Measurements from ENCODE around the gene ZRANB1. TPM values are rescaled to one million over a fixed set of nuclear protein-coding genes. Genes with fewer than 3 reads are reported as not detected.

Gene ZRANB1
- total RNA-seq, 1 donor from 2014 or later: 24.0 TPM

GRCh38 chr10:125009661-125010161, 67.8 kb downstream of the ZRANB1 start:
- H3K4me1 Mint-ChIP-seq: peaks cover 47% of the 10 kb centered on the region
- H3K27me3 Mint-ChIP-seq (ENCODE audit: low read depth): no peaks in the 10 kb centered on the region
- H3K36me3 Mint-ChIP-seq (ENCODE audit: low read depth): peaks cover 6% of the 10 kb centered on the region
- TF ChIP-seq CTCF (conservative IDR thresholded peaks at IDR 0.05): no peak
- H3K9me3 Mint-ChIP-seq: no peaks in the 10 kb centered on the region
- H3K4me3 Mint-ChIP-seq: peak overlapping the region; percentile 23
- DNase-seq (ENCODE audit: low read depth, low spot score): no peak
- H3K27ac Mint-ChIP-seq (ENCODE audit: unreplicated experiment): no peak overlapping the region

- no peaks in the 10 kb centered on the region for H3K27me3 Mint-ChIP-seq (ENCODE audit: low read depth)
- H3K4me1 Mint-ChIP-seq: peaks cover 46% of the 10 kb centered on the region
- H3K9me3 Mint-ChIP-seq: no peaks in the 10 kb centered on the region
- H3K27ac Mint-ChIP-seq (ENCODE audit: unreplicated experiment): peak overlapping the region; percentile 21
- no peak for DNase-seq (ENCODE audit: low read depth, low spot score)
- no peak overlapping the region for H3K4me3 Mint-ChIP-seq
- peaks cover 6% of the 10 kb centered on the region for H3K36me3 Mint-ChIP-seq (ENCODE audit: low read depth)
- TF ChIP-seq CTCF (conservative IDR thresholded peaks at IDR 0.05): no peak
Observed at GRCh38 chr10:125010362-125010761, 68.4 kb downstream of the ZRANB1 start.

GRCh38 chr10:125011171-125011925, 69.4 kb downstream of the ZRANB1 start:
- Mint-ChIP-seq H3K4me1 (peaks cover 40% of the 10 kb centered on the region), H3K9me3 (no peaks in the 10 kb centered on the region), H3K4me3 (no peak overlapping the region), H3K27me3 (ENCODE audit: low read depth) (no peaks in the 10 kb centered on the region), H3K36me3 (ENCODE audit: low read depth) (peaks cover 8% of the 10 kb centered on the region), H3K27ac (ENCODE audit: unreplicated experiment) (peak overlapping the region; percentile 43)
- DNase-seq (ENCODE audit: low read depth, low spot score): no peak
- no peak for TF ChIP-seq CTCF (conservative IDR thresholded peaks at IDR 0.05)

- Mint-ChIP-seq H3K36me3 (ENCODE audit: low read depth) (peaks cover 8% of the 10 kb centered on the region), H3K27ac (ENCODE audit: unreplicated experiment) (peak overlapping the region; percentile 84), H3K27me3 (ENCODE audit: low read depth) (no peaks in the 10 kb centered on the region), H3K9me3 (no peaks in the 10 kb centered on the region), H3K4me1 (peaks cover 41% of the 10 kb centered on the region), H3K4me3 (no peak overlapping the region)
- no peak for DNase-seq (ENCODE audit: low read depth, low spot score)
- TF ChIP-seq CTCF (conservative IDR thresholded peaks at IDR 0.05): no peak
Observed at GRCh38 chr10:125011926-125012705, 70.2 kb downstream of the ZRANB1 start.

GRCh38 chr10:125012851-125013528, 71.1 kb downstream of the ZRANB1 start:
- Mint-ChIP-seq H3K36me3 (ENCODE audit: low read depth) (peaks cover 8% of the 10 kb centered on the region), H3K27ac (ENCODE audit: unreplicated experiment) (peak overlapping the region; percentile 84), H3K9me3 (no peaks in the 10 kb centered on the region)

More at GRCh38 chr10:125012851-125013528, 71.1 kb downstream of the ZRANB1 start:
- Mint-ChIP-seq H3K27me3 (ENCODE audit: low read depth) (no peaks in the 10 kb centered on the region), H3K4me3 (no peak overlapping the region), H3K4me1 (peaks cover 42% of the 10 kb centered on the region)
- TF ChIP-seq CTCF (conservative IDR thresholded peaks at IDR 0.05): no peak
- DNase-seq (ENCODE audit: low read depth, low spot score): no peak
